NCI-H226 (cell line): Measurements from ENCODE around the gene CA4.
"Not testable (repeated sequence)": the region's sequence is repeated elsewhere in the genome, so short reads cannot be mapped to it uniquely, and the experiment has no call there.

Experiments
- DNase-seq: peaks from one replicate; pipeline ENCODE4 v3.0.0-alpha.2; 2015

CA4 gene

GRCh38 chr17:60149691-60150582, at the start of gene CA4:
CA4 (plus strand) TSS chr17:60149973; CDS start chr17:60150035, 62 bp downstream.
- DNase-seq: no peak

DNA sequence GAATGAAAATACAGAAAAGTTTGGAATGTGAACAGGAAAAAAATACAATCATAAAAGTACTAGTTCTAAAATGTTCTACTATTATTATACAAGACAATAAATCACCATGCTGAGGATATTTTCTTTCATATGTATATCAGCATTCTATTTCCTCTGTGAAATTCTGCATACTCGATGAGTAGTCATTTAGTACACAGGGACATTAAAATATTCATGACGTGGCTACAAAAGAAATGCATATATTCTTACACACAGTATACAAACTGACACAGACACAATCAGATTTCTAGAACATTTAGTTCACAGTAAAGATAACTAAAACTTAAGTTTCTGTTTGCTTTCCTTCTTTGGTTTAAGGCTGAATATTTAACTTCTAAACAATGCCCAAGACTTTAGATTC, 49.2 kb upstream of the CA4 start:
- DNase-seq: not testable (repeated sequence)

- not testable (repeated sequence) for DNase-seq
Measured at GRCh38 chr17:60102015-60102631, 47.6 kb upstream of the CA4 start.

DNA sequence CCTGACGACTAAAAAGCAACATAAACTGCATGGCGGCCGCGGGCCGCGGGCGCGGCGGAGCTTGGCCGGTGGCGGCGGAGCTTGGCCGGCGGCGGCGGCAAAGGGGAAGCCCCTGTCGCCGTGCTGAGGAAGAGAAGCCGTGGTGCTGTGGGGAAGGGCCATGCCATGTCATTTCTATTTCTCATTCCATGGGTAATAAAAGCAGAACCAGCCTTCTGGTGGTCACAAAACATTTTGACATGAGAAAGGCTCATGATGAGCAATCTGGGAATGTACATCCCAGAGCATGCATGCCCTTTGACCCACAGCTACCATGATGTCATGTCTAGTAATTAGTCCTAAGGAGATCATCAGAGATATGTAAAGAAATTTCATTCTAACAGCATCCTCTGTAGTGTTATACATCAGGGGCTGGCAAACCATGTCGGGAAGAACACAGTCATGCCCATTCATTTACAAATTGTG, 47.1 kb upstream of the CA4 start:
- no peak for DNase-seq

DNA sequence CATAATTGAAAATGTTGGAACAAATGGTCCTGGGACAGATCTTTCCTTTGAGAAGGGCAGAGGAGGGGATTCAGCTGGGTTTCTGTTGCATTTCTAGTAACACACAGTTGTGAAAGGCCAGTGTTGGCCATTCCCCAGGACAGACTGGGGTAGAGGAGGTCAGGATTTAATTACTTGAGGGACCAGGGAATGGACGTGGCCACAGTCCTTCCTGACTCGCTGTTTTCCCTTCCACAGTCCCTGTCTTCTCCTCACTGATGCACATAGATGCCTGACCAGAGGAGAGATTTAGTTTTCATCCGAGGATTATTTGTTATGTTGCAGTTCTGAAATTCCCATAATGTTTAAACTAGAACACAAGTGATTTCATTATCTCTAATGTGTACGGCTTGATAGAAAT, 45.8 kb upstream of the CA4 start:
- no peak for DNase-seq

GRCh38 chr17:60106340-60107059, 43.3 kb upstream of the CA4 start:
- DNase-seq: peak; percentile 13

DNA sequence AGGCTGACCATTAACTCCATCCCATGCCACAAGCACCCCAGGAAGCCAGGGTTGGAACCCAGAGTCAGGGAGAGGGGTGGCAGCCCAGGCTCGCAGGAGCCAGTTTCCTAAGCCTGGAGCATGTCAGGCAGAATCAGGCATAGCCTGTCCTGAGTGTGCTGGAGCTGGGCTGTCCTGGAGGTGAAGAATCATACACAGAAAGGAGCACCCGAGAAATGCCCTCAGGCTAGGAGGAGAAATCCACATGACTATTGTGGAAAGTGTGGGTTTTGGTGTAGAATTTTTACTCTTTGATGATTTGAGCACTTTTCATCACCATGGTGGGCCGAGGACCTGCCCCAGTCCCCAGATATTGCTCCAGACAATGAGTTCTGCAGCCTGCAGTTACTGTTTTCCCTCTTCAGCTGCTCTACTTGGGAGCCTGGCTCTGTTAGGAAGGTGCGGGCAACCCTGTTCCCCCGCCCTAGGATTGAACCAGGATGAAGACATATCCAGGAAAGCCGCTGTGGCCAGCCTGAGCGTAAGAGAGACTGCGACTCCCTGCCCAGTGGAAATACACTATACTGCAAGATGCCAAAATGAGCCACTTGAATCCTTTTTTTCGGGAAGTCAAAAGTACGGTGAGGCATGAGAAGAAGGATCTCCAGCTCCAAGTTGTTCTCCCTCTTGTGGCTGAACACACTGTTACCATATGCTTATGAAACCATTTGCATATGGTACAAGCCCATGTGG, 42.1 kb upstream of the CA4 start:
- peak; percentile 5 for DNase-seq

- not testable (repeated sequence) for DNase-seq
Measured at GRCh38 chr17:60108309-60108708, 41.5 kb upstream of the CA4 start.

GRCh38 chr17:60108712-60109111, 41.1 kb upstream of the CA4 start:
- DNase-seq: no peak

GRCh38 chr17:60109161-60109560, 40.6 kb upstream of the CA4 start:
- DNase-seq: no peak

GRCh38 chr17:60110586-60110985, 39.2 kb upstream of the CA4 start:
- no peak for DNase-seq

GRCh38 chr17:60111661-60112060, 38.1 kb upstream of the CA4 start:
- DNase-seq: not testable (repeated sequence)

DNA sequence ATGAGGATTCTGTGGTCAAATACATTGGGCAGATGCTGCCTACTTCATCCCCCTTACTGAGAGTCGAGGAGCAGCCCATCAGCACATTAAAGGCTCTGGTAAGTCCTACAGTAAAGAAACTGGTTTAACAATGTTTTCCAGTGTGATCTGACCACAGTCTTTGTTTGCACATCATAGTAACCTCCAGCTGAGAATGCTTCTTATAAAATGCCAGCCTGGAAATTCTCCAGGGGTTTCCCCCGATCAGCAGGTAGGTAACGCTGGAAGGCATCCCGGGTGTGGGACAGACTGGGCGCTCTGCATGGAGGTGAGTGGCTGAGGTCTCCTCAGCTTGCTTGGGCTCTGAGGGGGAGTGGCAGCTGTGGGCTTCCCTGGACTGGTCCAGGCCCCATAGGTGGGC, 34.4 kb upstream of the CA4 start:
- DNase-seq: not testable (repeated sequence)

GRCh38 chr17:60116196-60116595, 33.6 kb upstream of the CA4 start:
- DNase-seq: not testable (repeated sequence)

DNA sequence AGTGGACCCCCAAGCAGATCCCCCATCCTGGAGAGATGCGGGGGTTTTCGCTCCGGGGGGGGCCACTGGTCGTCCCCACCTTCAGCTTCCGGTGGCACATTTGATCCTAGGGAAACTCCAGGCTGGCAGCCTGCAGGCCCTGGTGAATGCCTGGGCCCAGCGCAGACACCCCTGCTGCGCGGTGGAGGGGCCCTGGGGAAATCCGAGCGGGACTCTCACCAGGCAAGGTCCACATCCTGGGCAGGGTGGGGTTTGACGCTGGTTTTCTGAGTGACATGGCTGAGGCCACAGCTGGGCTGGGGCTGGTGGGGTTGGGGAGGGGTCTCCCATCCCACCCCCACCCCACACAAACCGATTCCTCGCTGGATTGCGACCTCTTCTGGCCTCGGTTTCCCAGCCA, 30.6 kb upstream of the CA4 start:
- DNase-seq: not testable (repeated sequence)

DNA sequence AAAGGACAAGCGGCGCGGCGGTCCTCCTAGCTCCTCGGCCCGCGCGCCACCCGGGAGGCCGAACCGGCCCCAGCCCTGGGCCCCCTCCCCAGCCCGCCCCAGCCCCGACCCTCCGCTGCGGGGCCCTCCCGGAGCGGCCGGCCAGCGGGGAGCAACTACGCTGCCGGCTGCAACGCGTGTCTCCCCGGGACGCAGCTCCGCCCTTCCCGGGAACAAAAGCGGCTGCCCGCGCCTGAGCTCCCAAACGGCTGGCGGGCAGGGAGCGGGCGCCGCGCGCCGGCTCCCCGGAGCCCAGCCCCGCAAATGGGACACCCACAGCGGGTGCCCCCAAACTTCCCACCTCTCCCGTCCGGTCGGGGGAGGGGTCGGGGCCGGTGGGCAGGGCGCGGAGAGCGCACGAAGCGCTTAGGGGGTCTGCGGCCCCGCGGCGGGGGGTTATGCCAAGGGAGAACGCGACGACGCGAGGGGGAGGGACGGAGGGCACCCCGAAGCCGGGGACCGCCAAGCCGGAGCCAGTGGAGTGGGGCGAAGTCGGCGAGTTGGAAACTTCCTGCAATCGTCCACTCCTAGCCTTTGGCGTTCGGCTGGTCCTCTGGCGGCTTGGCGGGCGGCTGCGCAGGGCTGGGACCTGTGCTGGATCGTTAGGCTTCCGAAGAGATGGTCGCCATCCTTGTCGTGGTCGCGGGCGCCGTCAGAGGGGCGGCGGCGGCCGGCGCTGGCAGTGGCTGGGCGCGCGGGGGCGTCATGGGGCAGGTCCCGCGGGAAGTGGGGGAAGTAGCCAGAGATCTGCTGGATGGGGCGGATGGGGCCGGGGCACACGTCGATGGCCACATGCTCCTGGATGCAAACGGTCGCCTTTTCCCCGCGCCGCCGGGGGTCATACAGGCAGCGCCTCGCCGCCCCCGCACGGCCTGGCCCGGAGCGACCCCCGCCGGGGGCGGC, 29.7 kb upstream of the CA4 start:
- not testable (repeated sequence) for DNase-seq

GRCh38 chr17:60127068-60128064, 22.4 kb upstream of the CA4 start:
- DNase-seq: no peak

GRCh38 chr17:60128171-60128859, 21.5 kb upstream of the CA4 start:
- no peak for DNase-seq

- no peak for DNase-seq
Measured at GRCh38 chr17:60129164-60129563, 20.6 kb upstream of the CA4 start.

GRCh38 chr17:60130466-60130865, 19.3 kb upstream of the CA4 start:
- DNase-seq: no peak
